Measurements from ENCODE around the gene ABLIM3. TPM values are rescaled to one million over a fixed set of nuclear protein-coding genes. Genes with fewer than 3 reads are reported as not detected.

The ABLIM3 gene
- total and polyA plus RNA-seq, 9 of the 15 experiments (the other 6 are each of a cell fraction or from before 2014, with no cell fraction given): 0.03 to 0.38 (median 0.11) TPM

- TF ChIP-seq NCOA4 (IDR thresholded peaks at IDR 0.05; ENCODE audit: partially characterized antibody) (no peak), ZNF696 (CRISPR knock-in tag; conservative IDR thresholded peaks at IDR 0.05) (no peak), TEAD2 (tag; IDR thresholded peaks at IDR 0.05) (no peak), ZBTB2 (IDR thresholded peaks at IDR 0.05) (no peak), TAL1 (IDR thresholded peaks at IDR 0.05) (no peak), CBFB (CRISPR knock-in tag; IDR thresholded peaks at IDR 0.05) (no peak), NCOA6 (IDR thresholded peaks at IDR 0.05) (no peak), JUND (IDR thresholded peaks at IDR 0.05; ENCODE audit: borderline replicate concordance, low read depth, low read length) (no peak), JUND (tag; IDR thresholded peaks at IDR 0.05; ENCODE audit: borderline replicate concordance, low read depth, low read length) (no peak), SRSF1 (IDR thresholded peaks at IDR 0.05; ENCODE audit: low read depth, low read length) (no peak), SNIP1 (IDR thresholded peaks at IDR 0.05; ENCODE audit: low read depth) (no peak), RBM14 (IDR thresholded peaks at IDR 0.05; ENCODE audit: borderline replicate concordance, insufficient read depth, low read depth, low read length) (no peak)
Measured at GRCh38 chr5:149299451-149300054, 158.3 kb downstream of the ABLIM3 start (continued).

All from K562 (cell line).